SIG-M5 treated with dmso at 0.1 percent for 504 hours (cell line): ENCODE measurements around the gene QKI.
"Not testable (repeated sequence)": the region's sequence is repeated elsewhere in the genome, so short reads cannot be mapped to it uniquely, and the experiment has no call there.

Experiments
- DNase-seq: peaks from one replicate; lab custom pipeline; 2025; ENCODE audit not compliant: unreplicated experiment; lab: John Stamatoyannopoulos, UW

The QKI gene

GRCh38 chr6:163414117-163414945, at the start of gene QKI:
Gene QKI, plus strand, starts transcription at chr6:163414718. Its CDS starts 476 bp downstream, at chr6:163415194.
- peak; percentile 66 for DNase-seq

DNA sequence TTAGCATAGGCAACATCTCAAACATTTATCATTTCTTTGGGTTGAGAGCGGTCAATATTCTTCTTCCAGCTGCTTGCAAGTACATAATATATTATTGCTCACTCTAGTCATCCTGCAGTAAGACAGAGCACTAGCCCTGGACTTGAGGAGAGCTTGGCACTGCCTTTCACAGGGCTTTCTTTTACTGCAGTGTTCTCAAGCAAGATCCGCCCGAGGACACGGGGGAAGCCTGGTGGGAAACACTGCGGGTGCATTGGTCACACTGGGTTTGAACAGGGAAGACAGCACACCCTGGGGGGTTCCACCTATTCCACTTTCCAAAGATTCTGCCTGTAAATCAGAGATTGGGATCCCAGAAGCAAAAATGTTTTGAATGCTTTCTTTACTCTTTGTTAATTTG, 48.2 kb upstream of the QKI start:
- DNase-seq = no peak

GRCh38 chr6:163367497-163368183, 46.9 kb upstream of the QKI start:
- no peak for DNase-seq

GRCh38 chr6:163369141-163369540, 45.4 kb upstream of the QKI start:
- no peak for DNase-seq

DNA sequence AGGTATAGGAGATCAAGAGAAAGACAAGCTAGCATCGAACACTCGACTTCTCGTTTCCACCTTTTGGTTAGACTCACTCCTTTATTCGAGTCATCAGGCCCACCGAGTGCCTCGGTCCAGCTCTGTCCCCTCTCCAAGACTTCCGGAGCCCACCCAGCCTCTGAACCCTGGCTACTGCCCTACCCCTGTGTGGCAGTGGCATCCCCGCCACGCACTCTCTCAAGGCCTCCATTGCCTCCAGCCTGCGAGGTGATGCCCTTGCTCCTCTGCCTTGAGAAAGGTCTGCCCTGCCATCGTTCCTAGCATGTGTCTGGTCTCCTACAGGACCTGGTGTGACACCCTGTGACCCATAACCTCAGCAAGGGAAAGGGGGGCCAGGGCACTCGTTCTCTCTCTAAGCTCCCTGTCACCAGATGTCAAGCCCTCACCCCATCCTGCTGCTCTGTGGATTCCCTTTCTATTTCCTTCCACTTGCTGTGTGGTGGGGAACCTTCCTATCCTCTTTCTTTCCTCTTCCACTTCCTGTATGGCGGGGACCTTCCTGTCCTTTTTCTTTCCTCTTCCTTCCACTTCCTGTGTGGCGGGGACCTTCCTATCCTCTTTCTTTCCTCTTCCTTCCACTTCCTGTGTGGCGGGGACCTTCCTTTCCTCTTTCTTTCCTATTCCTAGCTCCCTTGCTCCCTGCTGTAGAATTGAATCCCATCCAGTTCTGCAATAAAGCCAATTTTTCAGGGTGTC, 44.7 kb upstream of the QKI start:
- DNase-seq = no peak

DNA sequence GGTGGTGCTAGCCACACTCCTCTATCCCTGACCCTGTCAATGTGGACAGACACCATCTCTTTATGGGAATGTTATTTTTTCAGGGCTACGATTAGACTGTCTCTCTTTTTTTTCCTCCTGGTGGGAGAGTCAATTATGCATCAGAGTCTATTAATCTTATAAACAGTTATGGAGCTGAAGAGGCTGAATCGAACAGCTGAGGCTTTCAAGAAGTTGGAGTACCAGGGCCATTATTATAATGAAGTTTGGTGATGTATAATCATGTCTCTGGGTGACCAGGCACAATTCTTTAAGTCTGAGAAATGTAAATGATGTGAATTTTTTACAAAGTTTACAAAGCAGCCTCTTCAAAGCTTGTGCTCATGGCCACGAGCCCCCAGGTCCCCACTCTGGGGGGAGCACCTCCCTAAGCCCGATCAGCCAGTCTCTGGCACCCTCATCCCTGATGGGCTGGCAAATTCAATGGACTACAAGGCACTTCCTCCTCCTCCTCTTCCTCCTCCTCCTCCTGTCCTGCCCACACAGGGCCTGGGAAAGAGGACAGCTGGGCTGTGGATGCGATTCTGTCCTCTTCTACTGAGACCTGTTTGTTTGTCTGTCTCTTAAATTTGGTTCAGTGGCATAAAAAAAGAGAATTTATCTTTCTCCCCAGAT, 43.9 kb upstream of the QKI start:
- no peak for DNase-seq

- DNase-seq = no peak
These were observed 43.4 kb upstream of the QKI start for GRCh38 chr6:163371129-163371528.

DNA sequence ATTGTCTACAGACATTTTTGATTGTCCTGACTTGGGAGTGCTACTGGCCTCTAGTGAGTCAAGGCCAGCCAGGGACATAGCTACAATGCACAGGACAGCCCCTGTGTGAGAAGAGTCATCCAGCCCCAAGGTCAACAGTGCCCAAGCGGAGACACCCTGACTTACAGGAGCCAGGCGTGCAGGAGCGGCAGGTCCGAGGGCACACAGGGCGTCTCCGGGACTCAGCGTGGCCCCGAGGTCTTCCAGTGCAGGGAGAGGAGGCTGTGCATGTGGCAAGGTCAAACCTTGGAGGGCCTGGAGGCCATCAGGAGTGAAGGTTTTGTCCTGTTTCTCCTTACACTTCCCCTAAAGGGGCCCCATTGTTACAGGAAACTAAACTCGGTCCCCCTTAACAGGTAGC, 41.3 kb upstream of the QKI start:
- no peak for DNase-seq

GRCh38 chr6:163375361-163375760, 39.2 kb upstream of the QKI start:
- DNase-seq = no peak

DNA sequence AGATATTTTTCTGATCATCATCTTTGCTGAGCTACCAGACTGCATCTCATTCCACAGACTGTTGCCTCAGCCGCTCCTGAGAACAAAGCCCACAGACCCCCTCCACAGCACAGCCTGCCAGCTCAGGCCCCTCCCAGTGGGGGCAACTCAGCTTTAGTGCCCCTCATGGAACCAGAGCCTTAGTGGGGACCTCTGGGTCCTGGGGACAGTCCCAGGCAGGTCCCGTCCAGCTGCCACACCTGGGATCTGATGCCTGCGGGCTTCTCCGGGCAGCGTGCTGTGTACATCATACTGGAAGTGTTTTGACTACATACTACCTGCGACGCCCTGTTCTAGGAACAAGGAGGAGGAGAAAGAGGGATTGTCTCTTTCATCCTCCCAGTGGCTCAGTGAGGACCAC, 38.3 kb upstream of the QKI start:
- no peak for DNase-seq

DNA sequence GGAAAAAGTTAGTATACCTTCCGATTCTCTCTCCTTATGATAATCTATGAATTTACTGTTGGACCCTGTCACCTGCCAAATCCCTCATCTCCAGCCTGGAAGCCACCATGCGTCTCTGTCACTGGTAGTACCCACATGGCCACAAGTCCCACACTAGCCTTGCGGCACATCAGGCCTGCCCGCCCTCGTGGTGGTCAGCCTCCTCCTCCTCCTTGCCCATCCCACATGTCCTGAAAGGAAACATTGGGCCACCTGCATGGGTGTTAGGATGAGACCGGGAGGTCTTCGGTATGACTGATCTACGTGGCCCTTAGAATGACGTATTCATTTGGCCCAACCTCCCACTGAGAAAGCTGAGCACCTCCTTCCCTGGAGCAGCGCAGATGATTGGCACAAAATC, 37.0 kb upstream of the QKI start:
- DNase-seq = no peak

- DNase-seq = no peak
These were observed 34.3 kb upstream of the QKI start for GRCh38 chr6:163380216-163380615.

GRCh38 chr6:163381118-163381756, 33.3 kb upstream of the QKI start:
- DNase-seq = no peak

DNA sequence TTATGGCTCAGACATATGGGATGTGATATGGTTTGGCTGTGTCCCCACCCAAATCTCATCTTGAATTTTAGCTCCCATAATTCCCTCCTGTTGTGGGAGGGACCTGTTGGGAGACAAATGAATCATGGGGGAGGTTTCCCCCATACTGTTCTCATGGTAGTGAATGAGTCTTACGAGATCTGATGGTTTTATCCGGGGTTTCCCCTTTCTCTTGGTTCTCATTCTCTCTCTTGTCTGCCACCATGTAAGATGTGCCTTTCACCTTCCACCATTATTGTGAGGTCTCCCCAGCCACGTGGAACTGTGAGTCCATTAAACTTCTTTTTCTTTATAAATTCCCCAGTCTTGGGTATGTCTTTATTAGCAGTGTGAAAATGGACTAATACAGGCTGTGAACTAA, 31.1 kb upstream of the QKI start:
- DNase-seq = not testable (repeated sequence)

- DNase-seq = no peak
These were observed 30.6 kb upstream of the QKI start for GRCh38 chr6:163383912-163384311.

- peak; percentile 39 for DNase-seq
These were observed 30.0 kb upstream of the QKI start for GRCh38 chr6:163384510-163384909.

DNA sequence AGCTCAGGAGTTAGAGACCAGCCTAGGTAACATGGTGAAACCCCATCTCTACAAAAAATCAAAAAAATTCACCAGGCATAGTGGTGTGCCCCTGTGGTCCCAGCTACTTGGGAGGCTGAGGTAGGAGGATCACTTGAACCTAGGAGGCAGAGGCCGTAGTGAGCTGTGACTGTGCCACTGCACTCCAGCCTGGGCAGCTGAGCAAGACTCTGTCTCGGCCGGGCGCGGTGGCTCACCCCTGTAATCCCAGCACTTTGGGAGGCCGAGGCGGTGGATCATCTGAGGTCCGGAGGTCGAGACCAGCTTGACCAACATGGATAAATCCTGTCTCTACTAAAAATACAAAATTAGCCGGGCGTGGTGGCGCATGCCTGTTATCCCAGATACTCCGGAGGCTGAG, 29.0 kb upstream of the QKI start:
- not testable (repeated sequence) for DNase-seq

DNA sequence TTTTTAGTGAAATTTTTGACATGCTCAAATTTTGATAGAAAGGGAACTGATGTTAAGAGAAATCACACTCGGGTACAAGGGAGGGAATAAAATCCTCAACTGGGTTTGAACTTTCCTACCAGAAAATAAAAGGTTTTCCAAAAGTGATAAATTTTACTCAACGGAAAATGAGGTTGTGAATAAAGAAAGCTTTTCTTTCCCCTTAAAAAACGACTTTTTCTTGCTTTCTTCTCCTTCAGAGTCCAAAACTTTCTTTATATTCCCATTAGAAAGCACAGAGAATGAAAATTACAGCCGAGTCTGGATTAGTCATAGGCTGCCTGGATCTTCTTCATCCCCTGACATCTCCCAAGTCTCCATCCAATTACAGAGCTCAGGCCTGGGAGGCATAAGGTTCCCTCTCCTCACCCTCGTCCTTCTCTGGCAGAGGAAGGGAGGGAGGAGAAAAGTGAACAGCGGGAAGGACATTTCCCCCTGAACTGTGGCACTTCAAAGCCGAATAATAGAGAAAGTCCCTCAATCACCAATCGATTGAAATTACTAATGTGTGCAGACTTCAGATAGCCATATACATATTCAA, 28.1 kb upstream of the QKI start:
- no peak for DNase-seq

DNA sequence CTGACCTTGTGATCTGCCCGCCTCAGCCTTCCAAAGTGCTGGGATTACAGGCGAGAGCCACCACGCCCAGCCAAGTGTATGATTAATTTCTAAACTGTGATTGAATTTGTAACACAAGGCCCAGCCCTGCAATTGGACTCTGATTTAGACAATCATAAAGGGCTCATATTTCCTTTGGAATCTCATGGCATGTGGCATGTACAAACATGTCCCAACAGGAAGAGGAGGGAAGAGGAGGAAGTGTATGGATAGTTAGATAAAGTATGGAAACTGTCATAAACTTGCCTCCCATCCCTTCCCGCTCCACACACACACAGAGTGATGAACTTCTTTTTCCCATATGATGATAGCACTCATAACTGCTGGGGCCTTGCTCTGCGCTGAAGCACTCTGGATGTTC, 27.2 kb upstream of the QKI start:
- DNase-seq = no peak

GRCh38 chr6:163389354-163389753, 25.2 kb upstream of the QKI start:
- DNase-seq = no peak
